ENCODE data around the gene LZTFL1. TPM values are rescaled to one million over a fixed set of nuclear protein-coding genes. Genes with fewer than 3 reads are reported as not detected.
A peak's percentile ranks its signal among the peaks of the same experiment; 100 is the strongest.
"Not testable (repeated sequence)": the region's sequence is repeated elsewhere in the genome, so short reads cannot be mapped to it uniquely, and the experiment has no call there.

LZTFL1 gene
- total and polyA plus RNA-seq, 8 donors, result 3.8 to 62.4 (median 8.0) TPM

DNA sequence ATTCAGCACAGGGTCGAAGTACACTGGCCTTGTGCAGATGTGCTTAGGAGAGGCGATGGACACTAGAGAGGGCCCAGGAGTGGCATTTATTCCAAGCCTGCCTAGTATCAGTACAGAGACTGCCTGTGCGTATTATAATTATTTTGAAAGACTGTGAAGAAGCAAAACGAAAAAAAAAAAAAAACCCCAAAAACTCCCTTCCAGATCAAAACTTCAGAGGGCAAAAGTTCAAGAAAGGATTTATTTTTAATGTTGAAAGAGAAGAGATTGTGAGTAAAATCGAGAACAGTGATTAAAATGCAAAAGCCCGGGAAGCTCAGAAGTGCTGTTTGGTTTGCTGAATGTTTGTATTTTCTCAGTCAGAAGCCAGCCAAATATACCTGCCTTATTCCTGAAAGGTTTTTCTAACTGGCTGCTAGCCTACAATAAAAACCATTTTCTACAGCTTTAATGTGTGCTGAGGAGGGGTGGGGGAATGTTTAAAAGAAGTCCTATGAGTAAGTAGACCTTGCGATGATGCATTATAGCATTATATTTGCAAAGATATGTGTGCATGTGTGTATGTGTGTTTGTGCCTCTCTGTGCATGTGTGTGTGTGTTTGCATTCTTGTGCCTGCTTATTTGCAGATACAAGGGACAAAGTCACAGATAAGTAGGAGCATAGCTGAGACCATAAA, 19.3 kb upstream of the LZTFL1 start:
- WGBS, 5 donors, result 21 to 43% (median 28%) methylated on average over 7 of the region's 7 CpGs
- no peaks in the 10 kb centered on the region for H3K27me3 ChIP-seq
- TF ChIP-seq POLR2AphosphoS5 (IDR thresholded peaks at IDR 0.05) (peak in 2 of 3 donors; percentile 11 to 13), CTCF (IDR thresholded peaks at IDR 0.05) (no peak)
- H3K36me3 ChIP-seq, result no peaks in the 10 kb centered on the region
- peaks cover 0 to 11% (median 6%) of the 10 kb centered on the region in 4 donors for H3K9me3 ChIP-seq
- H3K27ac ChIP-seq, result no peak overlapping the region
- H3K4me3 ChIP-seq, result no peak overlapping the region
- peaks cover 0 to 24% (median 0%) of the 10 kb centered on the region in 4 donors for H3K4me1 ChIP-seq
- peak in 1 of 2 donors; percentile 48 for DNase-seq
- intact Hi-C loops (cut with DNase I; ENCODE audit: low total_unique reads), result no loop called here

DNA sequence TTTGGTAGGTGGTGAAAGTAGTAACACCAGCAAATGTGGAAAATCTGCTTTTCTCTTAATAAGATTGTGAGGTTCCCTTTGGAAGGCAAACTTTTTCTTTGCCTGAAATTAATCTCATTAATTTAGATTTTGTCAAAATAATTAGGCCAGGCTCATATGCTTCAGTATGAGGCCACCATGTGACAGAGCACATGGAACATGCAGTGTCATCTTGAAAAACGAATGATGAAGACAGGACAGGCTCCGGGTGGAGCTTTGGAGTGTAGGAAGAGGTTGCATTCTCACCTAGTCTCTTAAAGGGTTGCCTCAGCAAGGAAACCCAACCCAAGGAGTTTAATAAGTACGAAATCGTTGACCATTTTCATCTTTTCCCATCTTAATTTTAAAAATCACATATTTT, 18.6 kb upstream of the LZTFL1 start:
- H3K27ac ChIP-seq, result no peak overlapping the region
- intact Hi-C loops (cut with DNase I; ENCODE audit: low total_unique reads), result no loop called here
- DNase-seq, result no peak
- H3K9me3 ChIP-seq, result peaks cover 0 to 16% (median 6%) of the 10 kb centered on the region in 4 donors
- no peaks in the 10 kb centered on the region for H3K27me3 ChIP-seq
- H3K4me3 ChIP-seq, result no peak overlapping the region
- H3K36me3 ChIP-seq, result no peaks in the 10 kb centered on the region
- WGBS, 5 donors, result 72 to 85% (median 82%) methylated on average over 4 of the region's 4 CpGs
- H3K4me1 ChIP-seq, result peaks cover 0 to 19% (median 0%) of the 10 kb centered on the region in 4 donors
- TF ChIP-seq EP300 (IDR thresholded peaks at IDR 0.05) (no peak), POLR2AphosphoS5 (IDR thresholded peaks at IDR 0.05) (no peak), POLR2A (IDR thresholded peaks at IDR 0.05) (no peak), CTCF (IDR thresholded peaks at IDR 0.05) (no peak)

DNA sequence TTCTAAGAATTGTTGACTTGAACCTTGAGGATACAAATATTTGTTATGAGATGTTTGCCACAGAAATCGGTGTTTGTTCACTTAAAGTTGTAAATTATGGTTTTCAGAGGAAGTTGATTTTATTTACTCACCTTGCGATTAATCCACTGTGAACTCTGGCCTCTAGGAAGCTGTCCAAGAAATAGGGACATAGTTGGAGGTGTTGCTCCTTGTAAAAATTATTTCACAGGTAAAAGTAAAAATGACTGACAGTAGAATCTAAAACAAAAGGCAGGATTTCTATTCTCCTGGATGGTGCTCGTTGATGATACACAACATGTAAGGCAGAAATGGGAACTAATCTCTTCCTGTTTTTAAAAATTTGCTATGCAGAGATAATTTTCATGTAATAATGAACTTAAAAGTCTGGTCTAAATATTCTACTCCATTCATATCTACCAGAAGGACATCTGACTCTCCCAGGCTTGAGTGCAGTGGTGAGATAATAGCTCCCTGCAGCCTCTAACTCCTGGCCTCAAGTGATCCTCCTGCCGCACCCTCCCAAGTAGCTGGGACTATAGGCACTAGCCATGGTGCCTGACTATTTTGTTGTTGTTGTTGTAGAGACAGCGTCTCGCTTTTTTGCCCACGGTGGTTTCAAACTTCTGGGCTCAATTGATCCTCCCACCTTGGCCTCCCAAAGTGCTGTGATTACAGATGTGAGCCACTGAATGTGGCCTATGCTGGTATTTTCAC, 17.1 kb upstream of the LZTFL1 start:
- intact Hi-C loops (cut with DNase I; ENCODE audit: low total_unique reads), result no loop called here
- DNase-seq, result no peak
- H3K27ac ChIP-seq, result no peak overlapping the region
- WGBS, 5 donors, result 68 to 75% (median 72%) methylated on average over 7 of the region's 7 CpGs
- H3K4me3 ChIP-seq, result no peak overlapping the region
- H3K9me3 ChIP-seq, result peaks cover 0 to 16% (median 6%) of the 10 kb centered on the region in 4 donors
- TF ChIP-seq POLR2A (IDR thresholded peaks at IDR 0.05), result no peak
- no peaks in the 10 kb centered on the region for H3K36me3 ChIP-seq
- no peaks in the 10 kb centered on the region for H3K27me3 ChIP-seq
- peaks cover 0 to 15% (median 0%) of the 10 kb centered on the region in 4 donors for H3K4me1 ChIP-seq

DNA sequence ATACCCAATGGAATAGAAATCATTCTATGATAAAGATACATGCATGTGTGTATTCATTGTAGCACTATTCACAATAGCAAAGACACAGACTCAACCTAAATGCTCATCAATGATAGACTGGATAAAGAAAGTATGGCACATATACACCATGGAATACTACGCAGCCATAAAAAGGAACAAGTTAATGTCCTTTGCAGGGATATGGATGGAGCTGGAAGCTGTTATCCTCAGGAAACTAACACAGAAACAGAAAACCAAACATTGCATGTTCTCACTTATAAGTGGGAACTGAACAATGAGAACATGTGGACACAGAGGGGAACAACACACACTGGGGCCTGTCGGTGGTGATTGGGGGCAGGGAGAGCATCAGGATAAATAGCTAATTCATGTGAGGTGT, 15.1 kb upstream of the LZTFL1 start:
- H3K36me3 ChIP-seq; H3K9me3 ChIP-seq; H3K27me3 ChIP-seq; H3K27ac ChIP-seq; intact Hi-C loops (cut with DNase I; ENCODE audit: low total_unique reads); DNase-seq; H3K4me3 ChIP-seq: not testable (repeated sequence)
- peaks cover 0 to 15% (median 0%) of the 10 kb centered on the region in 4 donors for H3K4me1 ChIP-seq
- WGBS, 5 donors, result 80 to 93% (median 86%) methylated on average over 2 of the region's 2 CpGs

- H3K4me1 ChIP-seq; H3K36me3 ChIP-seq; H3K27me3 ChIP-seq; H3K9me3 ChIP-seq; H3K27ac ChIP-seq; H3K4me3 ChIP-seq; intact Hi-C loops (cut with DNase I; ENCODE audit: low total_unique reads); DNase-seq: not testable (repeated sequence)
- WGBS, 5 donors, result 85 to 95% (median 91%) methylated on average over 1 of the region's 1 CpG
Measured at GRCh38 chr3:45856323-45856722, 14.4 kb upstream of the LZTFL1 start.

- Histone ChIP-seq H3K36me3 (no peaks in the 10 kb centered on the region), H3K27me3 (peaks cover 0 to 10% (median 0%) of the 10 kb centered on the region in 3 donors), H3K9me3 (peaks cover 0 to 9% (median 0%) of the 10 kb centered on the region in 4 donors), H3K27ac (no peak overlapping the region), H3K4me1 (no peaks in the 10 kb centered on the region), H3K4me3 (no peak overlapping the region)
- DNase-seq, result no peak
- intact Hi-C loops (cut with DNase I; ENCODE audit: low total_unique reads), result no loop called here
- 70 to 90% (median 81%) methylated on average over 2 of the region's 2 CpGs for WGBS, 5 donors
- TF ChIP-seq EP300 (IDR thresholded peaks at IDR 0.05), result no peak
Measured at GRCh38 chr3:45852828-45853227, 10.9 kb upstream of the LZTFL1 start.
